HG02571 (cell line): ENCODE data around the gene SLC9C1.

Source experiments
- ATAC-seq: cut with Tn5 transposase; IDR thresholded peaks from one replicate; pipeline ENCODE4 v1.9.1; 2021; ENCODE audit warnings: mild to moderate bottlenecking, moderate library complexity; ENCODE audit not compliant: unreplicated experiment

Gene SLC9C1

GRCh38 chr3:112115806-112116383 is 178.1 kb downstream of the SLC9C1 start:
- no peak for ATAC-seq

GRCh38 chr3:112115161-112115739 is 178.8 kb downstream of the SLC9C1 start:
- ATAC-seq = peak; percentile 36

DNA sequence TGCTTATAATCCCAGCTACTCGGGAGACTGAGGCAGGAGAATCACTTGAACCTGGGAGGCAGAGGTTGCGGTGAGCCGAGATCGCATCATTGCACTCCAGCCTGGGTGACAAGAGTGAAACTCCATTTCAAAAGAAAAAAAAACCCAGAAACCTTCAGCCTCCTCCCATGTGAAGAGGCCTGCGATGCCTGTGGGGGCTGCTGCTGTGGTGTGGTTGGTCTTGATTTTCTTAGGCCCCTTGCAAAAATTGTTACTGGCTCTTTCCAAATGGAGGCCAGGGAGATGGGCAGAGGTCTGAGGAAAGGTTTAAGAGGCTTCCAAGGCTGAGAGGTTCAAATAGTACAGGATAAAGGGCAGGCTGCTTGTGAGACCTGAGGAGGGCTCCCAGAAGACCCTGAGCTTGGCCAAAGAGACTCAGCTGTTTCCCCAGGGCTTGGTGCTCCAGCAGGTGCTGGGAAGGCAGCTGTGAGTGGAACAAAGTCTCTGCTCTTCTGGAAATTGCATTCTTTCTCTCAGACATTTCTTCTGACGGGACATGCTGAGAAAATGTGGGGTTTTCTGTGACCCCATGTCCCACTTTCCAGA is 179.3 kb downstream of the SLC9C1 start:
- ATAC-seq = peak; percentile 0

GRCh38 chr3:112111785-112112402 is 182.1 kb downstream of the SLC9C1 start:
- peak; percentile 49 for ATAC-seq

- ATAC-seq = no peak
These were observed 184.7 kb downstream of the SLC9C1 start for GRCh38 chr3:112109322-112109721.

DNA sequence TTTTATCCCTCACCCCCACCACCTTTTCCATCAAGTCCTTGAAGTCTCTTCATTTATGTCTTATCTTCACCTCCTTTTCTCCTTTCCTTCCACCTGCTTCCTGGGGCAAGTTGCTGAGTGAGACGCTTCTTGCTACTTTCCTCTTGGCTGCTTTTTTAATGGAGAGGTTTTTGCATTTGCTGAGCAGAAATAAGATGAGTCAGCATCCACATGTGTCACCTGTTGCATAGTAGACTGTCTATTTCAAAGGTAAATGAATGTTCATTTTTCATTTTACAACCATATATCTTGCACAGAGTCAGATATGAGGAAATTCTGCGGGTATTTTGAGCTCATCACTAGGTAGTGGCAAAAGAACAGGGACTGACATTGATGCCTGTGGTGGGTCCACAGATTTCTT is 189.2 kb downstream of the SLC9C1 start:
- no peak for ATAC-seq

- ATAC-seq = no peak
These were observed 192.1 kb downstream of the SLC9C1 start for GRCh38 chr3:112101916-112102315.

GRCh38 chr3:112097378-112097777 is 196.6 kb downstream of the SLC9C1 start:
- no peak for ATAC-seq

DNA sequence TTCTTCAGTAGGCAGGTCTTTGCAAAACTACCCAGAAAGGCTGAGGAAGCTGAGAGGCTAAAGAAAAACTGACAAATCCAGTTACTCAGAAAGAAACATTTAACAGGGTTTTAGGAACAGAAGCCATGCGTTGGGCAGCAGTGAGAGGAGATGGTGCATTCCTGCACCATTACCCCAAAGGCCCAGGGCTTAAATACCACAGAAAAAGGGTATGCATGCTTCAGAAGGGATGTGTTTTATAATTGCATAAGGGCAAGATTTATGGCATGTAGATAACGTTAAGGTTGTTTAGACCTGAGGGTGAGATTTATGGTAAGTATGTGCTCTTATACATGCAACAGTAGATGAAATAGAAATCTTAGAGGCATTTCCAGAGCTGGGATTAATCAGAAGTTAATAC is 197.8 kb downstream of the SLC9C1 start:
- no peak for ATAC-seq

DNA sequence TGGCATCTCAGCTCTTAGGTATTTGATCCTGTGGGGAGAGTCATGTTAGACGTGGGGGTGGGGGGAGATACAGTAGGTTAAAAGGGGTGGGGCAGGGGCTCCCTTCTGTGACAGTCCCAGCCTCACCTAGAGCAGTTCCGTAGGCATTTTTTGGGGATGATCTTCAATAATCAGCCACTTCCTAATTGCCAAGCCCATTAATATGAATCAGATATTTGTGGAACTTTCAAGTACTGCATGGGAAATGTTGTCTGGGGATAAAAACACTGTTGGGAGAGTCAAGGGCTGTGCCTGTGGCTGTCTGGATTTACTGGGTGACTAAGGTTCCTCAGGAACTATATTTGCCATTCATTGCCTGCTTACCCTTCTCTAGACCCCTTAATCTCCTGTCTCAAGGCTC is 198.3 kb downstream of the SLC9C1 start:
- no peak for ATAC-seq

GRCh38 chr3:112093180-112093522 is 200.9 kb downstream of the SLC9C1 start:
- no peak for ATAC-seq

- ATAC-seq = no peak
These were observed 201.4 kb downstream of the SLC9C1 start for GRCh38 chr3:112092496-112093179.

- ATAC-seq = no peak
These were observed 203.0 kb downstream of the SLC9C1 start for GRCh38 chr3:112090887-112091586.
